ENCODE results near the gene SRSF2. TPM values are rescaled to one million over a fixed set of nuclear protein-coding genes. Genes with fewer than 3 reads are reported as not detected.
A peak's percentile ranks its signal among the peaks of the same experiment; 100 is the strongest.

Gene SRSF2
- total and polyA plus RNA-seq, 9 of the 15 experiments (the other 6 are each of a cell fraction or from before 2014, with no cell fraction given), result 161 to 583 (median 393) TPM

DNA sequence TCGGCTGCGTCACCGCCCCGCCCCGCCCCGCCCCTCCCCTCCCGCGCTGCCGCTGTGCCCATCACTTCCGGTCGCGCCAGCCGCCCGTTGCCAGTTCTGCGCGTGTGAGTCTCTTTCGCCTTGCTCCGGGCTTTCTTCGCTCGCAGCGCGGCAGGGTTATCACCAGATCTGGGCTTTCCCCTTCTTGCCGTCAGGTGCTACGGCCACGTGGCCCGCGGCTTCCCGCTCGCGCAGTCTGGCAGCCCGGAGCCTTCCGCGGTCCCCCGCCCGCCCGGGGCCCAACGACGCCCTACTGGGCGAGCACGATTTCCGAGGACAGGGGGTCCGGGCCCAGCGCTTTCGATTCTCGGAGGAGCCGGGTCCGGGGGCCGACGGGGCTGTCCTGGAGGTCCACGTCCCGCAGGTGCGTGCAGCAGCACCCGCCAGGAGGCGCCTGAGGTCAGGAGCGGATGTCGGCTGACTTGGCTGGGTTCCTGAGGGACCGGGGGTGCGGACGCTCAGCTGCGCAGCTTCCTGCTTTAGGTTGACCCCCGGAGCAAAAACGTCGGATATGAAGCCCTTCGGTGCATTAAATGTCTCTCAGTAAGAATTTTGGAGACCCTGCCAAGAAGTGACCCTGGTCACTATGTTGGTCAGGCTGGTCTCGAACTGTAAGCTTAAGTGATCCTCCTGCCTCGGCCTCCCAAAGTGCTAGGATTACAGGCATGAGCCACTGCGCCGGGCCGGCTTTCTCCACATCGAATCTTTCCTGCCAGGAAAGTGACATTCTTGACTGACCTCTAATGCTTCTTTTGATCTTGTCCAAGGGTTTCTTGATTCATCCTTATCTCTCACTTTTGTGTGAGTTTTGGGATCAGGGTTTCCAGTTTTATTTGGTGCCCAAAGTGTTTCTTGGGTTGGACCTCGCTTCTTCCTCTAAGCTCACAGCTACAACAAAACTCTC, 10.1 kb downstream of the SRSF2 start, which contains the start of gene METTL23 (continued):
- TF ChIP-seq, protein P1, sequence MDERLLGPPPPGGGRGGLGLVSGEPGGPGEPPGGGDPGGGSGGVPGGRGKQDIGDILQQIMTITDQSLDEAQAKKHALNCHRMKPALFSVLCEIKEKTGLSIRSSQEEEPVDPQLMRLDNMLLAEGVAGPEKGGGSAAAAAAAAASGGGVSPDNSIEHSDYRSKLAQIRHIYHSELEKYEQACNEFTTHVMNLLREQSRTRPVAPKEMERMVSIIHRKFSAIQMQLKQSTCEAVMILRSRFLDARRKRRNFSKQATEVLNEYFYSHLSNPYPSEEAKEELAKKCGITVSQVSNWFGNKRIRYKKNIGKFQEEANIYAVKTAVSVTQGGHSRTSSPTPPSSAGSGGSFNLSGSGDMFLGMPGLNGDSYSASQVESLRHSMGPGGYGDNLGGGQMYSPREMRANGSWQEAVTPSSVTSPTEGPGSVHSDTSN (CRISPR knock-in tag; IDR thresholded peaks at IDR 0.05; ENCODE audit: low read depth), result no peak
- TF ChIP-seq, protein P1 (tag; conservative IDR thresholded peaks at IDR 0.05; ENCODE audit: low read depth), result no peak
- peak; percentile 38; the same call in 1 of the 2 replicates for TF ChIP-seq RFX5 (IDR thresholded peaks at IDR 0.05; ENCODE audit: low read depth, low read length)
- TF ChIP-seq, protein P2, sequence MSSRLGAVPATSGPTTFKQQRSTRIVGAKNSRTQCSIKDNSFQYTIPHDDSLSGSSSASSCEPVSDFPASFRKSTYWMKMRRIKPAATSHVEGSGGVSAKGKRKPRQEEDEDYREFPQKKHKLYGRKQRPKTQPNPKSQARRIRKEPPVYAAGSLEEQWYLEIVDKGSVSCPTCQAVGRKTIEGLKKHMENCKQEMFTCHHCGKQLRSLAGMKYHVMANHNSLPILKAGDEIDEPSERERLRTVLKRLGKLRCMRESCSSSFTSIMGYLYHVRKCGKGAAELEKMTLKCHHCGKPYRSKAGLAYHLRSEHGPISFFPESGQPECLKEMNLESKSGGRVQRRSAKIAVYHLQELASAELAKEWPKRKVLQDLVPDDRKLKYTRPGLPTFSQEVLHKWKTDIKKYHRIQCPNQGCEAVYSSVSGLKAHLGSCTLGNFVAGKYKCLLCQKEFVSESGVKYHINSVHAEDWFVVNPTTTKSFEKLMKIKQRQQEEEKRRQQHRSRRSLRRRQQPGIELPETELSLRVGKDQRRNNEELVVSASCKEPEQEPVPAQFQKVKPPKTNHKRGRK (tag; IDR thresholded peaks at IDR 0.05), result no peak
- TF ChIP-seq TEAD4 (IDR thresholded peaks at IDR 0.05; ENCODE audit: low read length), result no peak
- TF ChIP-seq TEAD4 (CRISPR knock-in tag; IDR thresholded peaks at IDR 0.05; ENCODE audit: borderline replicate concordance), result no peak
- TF ChIP-seq, protein P3, sequence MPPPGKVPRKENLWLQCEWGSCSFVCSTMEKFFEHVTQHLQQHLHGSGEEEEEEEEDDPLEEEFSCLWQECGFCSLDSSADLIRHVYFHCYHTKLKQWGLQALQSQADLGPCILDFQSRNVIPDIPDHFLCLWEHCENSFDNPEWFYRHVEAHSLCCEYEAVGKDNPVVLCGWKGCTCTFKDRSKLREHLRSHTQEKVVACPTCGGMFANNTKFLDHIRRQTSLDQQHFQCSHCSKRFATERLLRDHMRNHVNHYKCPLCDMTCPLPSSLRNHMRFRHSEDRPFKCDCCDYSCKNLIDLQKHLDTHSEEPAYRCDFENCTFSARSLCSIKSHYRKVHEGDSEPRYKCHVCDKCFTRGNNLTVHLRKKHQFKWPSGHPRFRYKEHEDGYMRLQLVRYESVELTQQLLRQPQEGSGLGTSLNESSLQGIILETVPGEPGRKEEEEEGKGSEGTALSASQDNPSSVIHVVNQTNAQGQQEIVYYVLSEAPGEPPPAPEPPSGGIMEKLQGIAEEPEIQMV (tag; conservative IDR thresholded peaks at IDR 0.05; ENCODE audit: low read depth), result peak; percentile 73; the same call in 1 of the 2 replicates
- no peak for TF ChIP-seq EZH2 (IDR thresholded peaks at IDR 0.05; ENCODE audit: borderline replicate concordance, low read depth, low read length)
- TF ChIP-seq FOXJ2 (tag; IDR thresholded peaks at IDR 0.05), result no peak
- TF ChIP-seq CC2D1A (IDR thresholded peaks at IDR 0.05), result no peak
- peak; percentile 95 for TF ChIP-seq MYC (IDR thresholded peaks at IDR 0.05; ENCODE audit: low read depth, low read length)
- TF ChIP-seq MYC (CRISPR knock-in tag; IDR thresholded peaks at IDR 0.05; ENCODE audit: borderline replicate concordance, low read depth), result peak; percentile 94; the same call in 1 of the 2 replicates
- peak; percentile 69 for TF ChIP-seq KDM5B (IDR thresholded peaks at IDR 0.05; ENCODE audit: insufficient replicate concordance, low read depth, low read length)
- TF ChIP-seq TAF7 (tag; IDR thresholded peaks at IDR 0.05), result no peak
- peak; percentile 52 to 63; a peak in 2 of 4 replicates for TF ChIP-seq MAZ (CRISPR knock-in tag; conservative IDR thresholded peaks at IDR 0.05 in 1 of 2, IDR thresholded peaks at IDR 0.05 in 1 of 2)
- 0 out of 2 replicates have a peak, but pooled peaks have one; percentile 22 for TF ChIP-seq KDM2B (CRISPR knock-in tag; IDR thresholded peaks at IDR 0.05)
- peak; percentile 78 for TF ChIP-seq PRPF4 (IDR thresholded peaks at IDR 0.05; ENCODE audit: insufficient read depth, low read depth, low read length, poor library complexity, severe bottlenecking)
- peak; percentile 56; the same call in 1 of the 2 replicates for TF ChIP-seq NR1H2 (CRISPR knock-in tag; IDR thresholded peaks at IDR 0.05)
- no peak for TF ChIP-seq DNMT1 (IDR thresholded peaks at IDR 0.05)
- peak in 1 of 2 experiments; percentile 39; a peak in 1 of 4 replicates for TF ChIP-seq TRIM24 (IDR thresholded peaks at IDR 0.05)
- TF ChIP-seq LEF1 (IDR thresholded peaks at IDR 0.05), result peak; percentile 56; the same call in 1 of the 2 replicates
- TF ChIP-seq EGR1 (conservative IDR thresholded peaks at IDR 0.05), result no peak
- no peak for TF ChIP-seq PHTF2 (CRISPR knock-in tag; IDR thresholded peaks at IDR 0.05)

Measured in K562 (cell line).